Gastrocnemius medialis (tissue), 4 donors: Measurements from ENCODE around the gene PSAPL1.

ENCODE experiments used
- CTCF ChIP-seq, 5 experiments: fragments of 450-650 bp in 3 of 5; fragments of 200-600 bp in 2 of 5; sonication (generic) in 2 of 5; IDR thresholded peaks in 4 of 5; conservative IDR thresholded peaks in 1 of 5; 1 replicate in 4 of 5; 2 replicates in 1 of 5; pipeline ENCODE4 v1.5.1; 2016 to 2019; ENCODE audit warnings: antibody characterized with exemption in 5 of 5, mild to moderate bottlenecking in 3 of 5, moderate library complexity in 3 of 5
- POLR2A ChIP-seq, 2 donors: fragments of 450-650 bp; IDR thresholded peaks; one replicate each; pipeline ENCODE4 v1.6.1; 2017; ENCODE audit warnings: antibody characterized with exemption in 2 of 2, mild to moderate bottlenecking in 2 of 2, moderate library complexity in 2 of 2

DNA sequence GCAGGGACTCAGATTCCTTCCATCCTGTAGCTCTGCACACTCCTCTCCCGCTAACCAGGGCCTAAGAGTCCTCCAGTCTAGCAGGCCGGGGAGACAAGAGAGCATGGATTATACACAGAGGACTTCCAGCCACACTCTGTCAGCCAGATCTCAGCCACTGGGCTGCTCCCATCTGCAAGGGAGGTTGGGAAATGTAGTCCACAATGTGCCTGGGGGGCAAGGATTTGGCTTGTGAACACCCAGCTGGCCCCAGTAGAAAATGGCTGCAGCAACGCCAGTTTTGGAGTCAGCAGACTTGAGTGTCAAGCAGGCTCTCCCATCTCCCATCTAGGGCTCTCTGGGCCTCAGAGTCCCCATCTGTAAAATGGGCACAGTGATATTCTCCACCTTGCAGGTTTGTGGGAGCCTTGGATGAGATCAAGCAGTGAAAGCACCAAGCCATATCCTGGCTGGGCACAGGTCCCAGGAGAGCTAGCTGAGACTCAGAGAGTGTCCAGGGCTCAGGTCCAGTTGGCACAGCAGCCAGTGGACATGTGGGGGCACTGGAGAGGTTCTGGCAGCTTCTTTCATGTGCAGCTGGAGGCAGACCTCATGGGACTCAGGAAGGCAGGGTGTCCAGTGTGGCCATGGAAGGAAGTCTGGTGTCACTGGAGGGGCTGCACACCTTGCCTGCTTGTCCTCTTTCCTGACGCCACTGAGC lies 14.6 kb downstream of the PSAPL1 start:
- TF ChIP-seq POLR2A (IDR thresholded peaks at IDR 0.05) (no peak), CTCF (IDR thresholded peaks at IDR 0.05 in 4 of 5, conservative IDR thresholded peaks at IDR 0.05 in 1 of 5) (no peak)
